NCI-H128 (cell line): ENCODE results near the gene PPP4C.

ENCODE experiments used
- DNase-seq: peaks from one replicate; lab custom pipeline; 2025; ENCODE audit not compliant: unreplicated experiment; lab: John Stamatoyannopoulos, UW

PPP4C gene

GRCh38 chr16:30079480-30079879 is 3.7 kb downstream of the PPP4C start:
- no peak for DNase-seq

- DNase-seq, result no peak
Measured at GRCh38 chr16:30082545-30083090, 6.8 kb downstream of the PPP4C start.

- no peak for DNase-seq
Measured at GRCh38 chr16:30083216-30084055, 7.6 kb downstream of the PPP4C start.

GRCh38 chr16:30084096-30084815 is 8.5 kb downstream of the PPP4C start:
- DNase-seq, result no peak

GRCh38 chr16:30084816-30085159 is 9.0 kb downstream of the PPP4C start:
- no peak for DNase-seq

GRCh38 chr16:30085247-30085646 is 9.5 kb downstream of the PPP4C start:
- no peak for DNase-seq

GRCh38 chr16:30085820-30086219 is 10.0 kb downstream of the PPP4C start:
- DNase-seq, result no peak

- DNase-seq, result no peak
Measured at GRCh38 chr16:30086291-30087140, 10.7 kb downstream of the PPP4C start.

GRCh38 chr16:30087181-30087898 is 11.5 kb downstream of the PPP4C start:
- DNase-seq, result no peak

GRCh38 chr16:30088237-30088831 is 12.5 kb downstream of the PPP4C start:
- no peak for DNase-seq

GRCh38 chr16:30088832-30089624 is 13.2 kb downstream of the PPP4C start:
- no peak for DNase-seq

GRCh38 chr16:30090610-30091331 is 15.0 kb downstream of the PPP4C start:
- DNase-seq, result no peak

- peak; percentile 69 for DNase-seq
Measured at GRCh38 chr16:30091474-30092372, 15.9 kb downstream of the PPP4C start, which contains the start of gene TBX6. Gene TBX6, minus strand, starts transcription at chr16:30091924. Its CDS starts 731 bp downstream, at chr16:30091193.

GRCh38 chr16:30092373-30093010 is 16.7 kb downstream of the PPP4C start:
- DNase-seq, result no peak

- DNase-seq, result no peak
Measured at GRCh38 chr16:30094541-30095165, 18.9 kb downstream of the PPP4C start.

GRCh38 chr16:30095166-30096078 is 19.6 kb downstream of the PPP4C start:
- no peak for DNase-seq
